DND-41 (cell line): ENCODE data around the gene PIGZ.

Source experiments
- ATAC-seq: fragments of 200-7000 bp; cut with Tn5 transposase; 3 replicates; pipeline ENCODE4 v1.9.1; 2021; ENCODE audit warnings: low read depth; ENCODE audit not compliant: insufficient read depth
- DNase-seq: peaks from one replicate; pipeline ENCODE4 v3.0.0-alpha.2; 2020
- H2AFZ ChIP-seq: 2 replicates; pipeline ENCODE4 v1.6.0; 2012; ENCODE audit warnings: low read depth, low read length
- H3K27ac ChIP-seq: 2 replicates; pipeline ENCODE4 v1.5.1; 2012; ENCODE audit warnings: low read length, inconsistent platforms
- H3K27me3 ChIP-seq: fragments of 200-600 bp; sonication (generic); 2 replicates; pipeline ENCODE4 v1.6.0; 2012; ENCODE audit warnings: low read length, mild to moderate bottlenecking, inconsistent platforms; ENCODE audit not compliant: insufficient read depth, poor library complexity
- H3K36me3 ChIP-seq: 2 replicates; pipeline ENCODE4 v1.5.1; 2012; ENCODE audit warnings: low read length, inconsistent platforms; ENCODE audit not compliant: insufficient read depth
- H3K4me1 ChIP-seq: 2 replicates; pipeline ENCODE4 v1.5.1; 2012; ENCODE audit warnings: mild to moderate bottlenecking, low read length; ENCODE audit not compliant: insufficient read depth
- H3K4me2 ChIP-seq: 2 replicates; pipeline ENCODE4 v1.6.0; 2012; ENCODE audit warnings: mild to moderate bottlenecking, moderate library complexity, low read length, inconsistent platforms; ENCODE audit not compliant: insufficient read depth
- H3K4me3 ChIP-seq, 2 experiments: fragments of 200-600 bp in 1 of 2; shearing (Covaris generic) in 1 of 2; 2 replicates each; pipeline ENCODE4 v1.5.1; 2012 to 2016; ENCODE audit warnings: inconsistent platforms in 2 of 2, low read length in 2 of 2, mild to moderate bottlenecking in 2 of 2, low read depth in 1 of 2, moderate library complexity in 1 of 2
- H3K79me2 ChIP-seq: 2 replicates; pipeline ENCODE4 v1.6.0; 2012; ENCODE audit warnings: low read length, inconsistent platforms; ENCODE audit not compliant: insufficient read depth
- H3K9ac ChIP-seq: 2 replicates; pipeline ENCODE4 v1.6.0; 2012; ENCODE audit warnings: low read depth, mild to moderate bottlenecking, inconsistent platforms, low read length, moderate library complexity
- H3K9me3 ChIP-seq: 2 replicates; pipeline ENCODE4 v1.5.1; 2012; ENCODE audit warnings: low read length, moderate library complexity, mild to moderate bottlenecking, inconsistent platforms; ENCODE audit not compliant: insufficient read depth, severe bottlenecking
- H4K20me1 ChIP-seq: 2 replicates; pipeline ENCODE4 v1.6.0; 2012; ENCODE audit warnings: low read length; ENCODE audit not compliant: insufficient read depth
- EZH2 ChIP-seq: IDR thresholded peaks from 3 replicates; pipeline ENCODE4 v1.6.1; 2012; ENCODE audit warnings: borderline replicate concordance, low read depth, mild to moderate bottlenecking, moderate library complexity, low read length, inconsistent platforms; ENCODE audit not compliant: severe bottlenecking
- TF ChIP-seq, protein P1 (sequence below): IDR thresholded peaks from 2 replicates; pipeline ENCODE4 v1.5.1; 2012; ENCODE audit warnings: borderline replicate concordance, low read length, moderate library complexity, mild to moderate bottlenecking; ENCODE audit not compliant: poor library complexity, severe bottlenecking; ENCODE audit errors: extremely low read depth

Gene PIGZ

DNA sequence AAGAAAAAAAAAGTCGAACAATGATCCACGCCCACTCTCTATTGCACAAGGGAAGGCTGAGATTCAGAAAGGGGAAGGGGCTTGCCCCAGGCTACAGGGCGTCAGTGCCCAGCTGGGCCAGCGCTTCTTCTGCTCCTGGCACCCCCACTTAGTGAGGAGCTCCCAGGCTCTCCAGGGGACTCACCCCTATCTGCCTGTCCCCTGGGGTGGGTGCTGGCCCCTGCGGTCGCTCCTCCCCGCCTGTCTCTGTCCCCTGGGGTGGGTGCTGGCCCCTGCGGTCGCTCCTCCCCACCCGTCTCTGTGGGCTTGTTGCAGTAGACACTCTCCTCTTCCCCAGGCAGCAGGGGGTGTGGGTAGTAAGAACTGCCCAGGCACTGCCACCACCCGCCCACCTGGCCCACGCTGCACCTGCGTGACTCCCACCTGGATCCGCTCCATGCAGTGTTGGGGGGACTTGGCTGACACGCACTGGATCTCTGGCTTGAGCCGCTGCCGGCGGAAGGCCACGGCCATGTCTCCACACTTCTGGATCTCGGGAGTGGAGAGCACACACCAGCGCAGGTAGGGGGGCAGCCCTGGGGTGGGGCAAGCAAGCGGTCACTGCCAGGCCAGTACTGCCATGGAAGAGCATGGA, 46.4 kb upstream of the PIGZ start:
- DNase-seq: no peak
- Histone ChIP-seq H3K36me3 (no peaks in the 10 kb centered on the region), H3K27ac (no peak overlapping the region), H3K27me3 (no peaks in the 10 kb centered on the region), H3K9me3 (no peaks in the 10 kb centered on the region), H3K4me2 (no peak overlapping the region), H3K4me1 (no peaks in the 10 kb centered on the region), H3K4me3 (no peak overlapping the region), H4K20me1 (no peaks in the 10 kb centered on the region), H3K79me2 (no peaks in the 10 kb centered on the region), H2AFZ (no peak overlapping the region), H3K9ac (no peak overlapping the region)
- ATAC-seq: no peak
- TF ChIP-seq, protein P1, sequence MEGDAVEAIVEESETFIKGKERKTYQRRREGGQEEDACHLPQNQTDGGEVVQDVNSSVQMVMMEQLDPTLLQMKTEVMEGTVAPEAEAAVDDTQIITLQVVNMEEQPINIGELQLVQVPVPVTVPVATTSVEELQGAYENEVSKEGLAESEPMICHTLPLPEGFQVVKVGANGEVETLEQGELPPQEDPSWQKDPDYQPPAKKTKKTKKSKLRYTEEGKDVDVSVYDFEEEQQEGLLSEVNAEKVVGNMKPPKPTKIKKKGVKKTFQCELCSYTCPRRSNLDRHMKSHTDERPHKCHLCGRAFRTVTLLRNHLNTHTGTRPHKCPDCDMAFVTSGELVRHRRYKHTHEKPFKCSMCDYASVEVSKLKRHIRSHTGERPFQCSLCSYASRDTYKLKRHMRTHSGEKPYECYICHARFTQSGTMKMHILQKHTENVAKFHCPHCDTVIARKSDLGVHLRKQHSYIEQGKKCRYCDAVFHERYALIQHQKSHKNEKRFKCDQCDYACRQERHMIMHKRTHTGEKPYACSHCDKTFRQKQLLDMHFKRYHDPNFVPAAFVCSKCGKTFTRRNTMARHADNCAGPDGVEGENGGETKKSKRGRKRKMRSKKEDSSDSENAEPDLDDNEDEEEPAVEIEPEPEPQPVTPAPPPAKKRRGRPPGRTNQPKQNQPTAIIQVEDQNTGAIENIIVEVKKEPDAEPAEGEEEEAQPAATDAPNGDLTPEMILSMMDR: no peak
- no peak for TF ChIP-seq EZH2

DNA sequence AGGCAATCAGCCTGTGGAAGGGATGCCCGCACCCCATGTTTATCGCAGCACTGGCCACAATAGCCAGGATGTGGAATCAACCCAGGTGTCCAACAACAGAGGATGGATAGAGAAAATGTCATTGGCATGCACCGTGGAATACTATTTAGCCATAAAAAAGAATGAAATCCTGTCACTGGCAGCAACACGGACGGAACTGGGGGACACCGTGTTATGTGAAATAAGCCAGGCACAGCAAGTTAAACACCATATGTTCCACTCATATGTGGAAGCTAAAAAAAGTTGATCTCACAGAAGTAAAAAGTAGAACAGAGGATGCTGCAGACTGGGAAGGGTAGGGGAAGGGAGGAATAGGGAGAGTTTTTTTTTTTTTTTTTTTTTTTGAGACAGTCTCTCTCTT, 45.4 kb upstream of the PIGZ start:
- Histone ChIP-seq H2AFZ (no peak overlapping the region), H3K27me3 (no peaks in the 10 kb centered on the region), H3K27ac (no peak overlapping the region), H3K4me1 (no peaks in the 10 kb centered on the region), H4K20me1 (no peaks in the 10 kb centered on the region), H3K36me3 (no peaks in the 10 kb centered on the region), H3K79me2 (no peaks in the 10 kb centered on the region), H3K4me2 (no peak overlapping the region), H3K9me3 (no peaks in the 10 kb centered on the region), H3K9ac (no peak overlapping the region), H3K4me3 (no peak overlapping the region)
- DNase-seq: no peak
- TF ChIP-seq, protein P1: no peak
- no peak for TF ChIP-seq EZH2
- no peak for ATAC-seq

DNA sequence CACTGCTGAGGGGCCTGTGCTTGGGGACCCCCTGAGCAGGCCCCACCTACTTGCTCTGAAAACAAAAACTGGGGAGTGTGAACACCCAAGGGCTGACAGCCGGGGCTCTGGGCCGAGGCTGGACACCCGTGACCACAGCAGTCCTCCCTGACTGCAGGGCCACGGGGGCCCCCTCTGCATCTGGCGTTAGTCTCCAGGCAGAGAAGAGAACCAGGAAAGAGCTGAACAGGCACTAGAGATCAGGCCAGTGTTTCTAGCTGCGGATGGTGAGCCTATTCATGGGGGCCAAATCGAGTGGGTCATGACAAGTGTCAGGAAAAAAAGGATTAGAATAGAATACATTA, 43.9 kb upstream of the PIGZ start:
- no peak for ATAC-seq
- TF ChIP-seq EZH2: no peak
- no peak overlapping the region for H3K9ac ChIP-seq

DNA sequence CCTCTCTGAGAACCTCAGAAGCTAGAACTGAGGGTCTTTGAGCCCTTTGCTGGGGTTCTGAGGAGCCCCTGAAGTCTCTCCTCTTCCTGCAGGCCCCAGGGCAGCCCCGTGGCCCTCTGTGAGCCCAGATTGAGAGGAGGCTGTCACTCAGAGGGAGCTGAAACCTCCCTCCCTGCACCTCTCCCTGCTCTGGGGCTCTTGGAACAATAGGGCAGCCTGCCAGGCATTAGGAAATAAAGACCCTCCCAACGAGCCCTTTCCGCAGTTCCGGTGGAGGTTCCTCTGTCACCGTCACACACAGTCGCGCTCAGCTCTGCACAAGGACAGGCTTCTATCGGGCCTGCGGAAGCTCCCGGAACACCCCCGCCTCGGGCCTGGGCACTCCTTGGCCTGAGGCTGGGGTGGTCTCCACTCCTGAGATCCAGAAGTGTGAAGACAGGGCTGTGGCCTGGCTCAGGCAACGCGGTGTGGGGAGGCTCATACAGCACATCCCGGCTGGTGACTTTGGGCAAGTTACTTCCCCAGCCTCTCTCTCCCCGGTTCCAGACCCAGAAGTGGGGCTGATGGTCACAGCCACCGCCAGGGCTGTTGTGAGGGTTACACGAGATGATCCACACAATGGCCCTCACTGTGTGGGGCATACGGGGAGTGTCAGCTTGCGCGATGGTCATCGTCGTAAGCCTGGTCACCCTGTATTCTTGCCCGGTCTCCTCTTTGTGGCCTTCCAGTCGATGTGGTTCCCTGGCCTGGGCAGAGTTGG, 43.3 kb upstream of the PIGZ start:
- H3K36me3 ChIP-seq: no peaks in the 10 kb centered on the region
- no peaks in the 10 kb centered on the region for H4K20me1 ChIP-seq
- no peaks in the 10 kb centered on the region for H3K9me3 ChIP-seq
- no peaks in the 10 kb centered on the region for H3K79me2 ChIP-seq
- ATAC-seq (no peak), DNase-seq (no peak)
- no peak overlapping the region for H3K27ac ChIP-seq
- H3K4me1 ChIP-seq: no peaks in the 10 kb centered on the region
- H2AFZ ChIP-seq: no peak overlapping the region
- TF ChIP-seq, protein P1: no peak
- no peak for TF ChIP-seq EZH2
- no peak overlapping the region for H3K4me3 ChIP-seq
- no peaks in the 10 kb centered on the region for H3K27me3 ChIP-seq
- H3K4me2 ChIP-seq: no peak overlapping the region
- H3K9ac ChIP-seq: no peak overlapping the region

More for the DNA sequence above, 43.9 kb upstream of the PIGZ start:
- Histone ChIP-seq H3K4me3 (no peak overlapping the region), H3K36me3 (no peaks in the 10 kb centered on the region), H3K79me2 (no peaks in the 10 kb centered on the region), H3K27ac (no peak overlapping the region), H3K27me3 (no peaks in the 10 kb centered on the region), H4K20me1 (no peaks in the 10 kb centered on the region), H3K9me3 (no peaks in the 10 kb centered on the region), H3K4me2 (no peak overlapping the region), H3K4me1 (no peaks in the 10 kb centered on the region), H2AFZ (no peak overlapping the region)
- DNase-seq: no peak
